DMS 273 (cell line): ENCODE measurements around the gene NPDC1.

Source experiments
- DNase-seq: peaks from one replicate; lab custom pipeline; 2025; ENCODE audit not compliant: unreplicated experiment; lab: John Stamatoyannopoulos, UW

The NPDC1 gene

GRCh38 chr9:137014776-137015539 is 31.0 kb downstream of the NPDC1 start:
- no peak for DNase-seq

GRCh38 chr9:137014166-137014565 is 31.8 kb downstream of the NPDC1 start:
- no peak for DNase-seq

- DNase-seq: no peak
These were observed 32.4 kb downstream of the NPDC1 start for GRCh38 chr9:137013571-137013940.

GRCh38 chr9:137012694-137013570 is 33.0 kb downstream of the NPDC1 start:
- no peak for DNase-seq

GRCh38 chr9:137011907-137012675 is 33.9 kb downstream of the NPDC1 start:
- no peak for DNase-seq

- no peak for DNase-seq
These were observed 34.8 kb downstream of the NPDC1 start for GRCh38 chr9:137011156-137011555.

GRCh38 chr9:137009938-137010732 is 35.8 kb downstream of the NPDC1 start:
- no peak for DNase-seq

GRCh38 chr9:137009217-137009616 is 36.8 kb downstream of the NPDC1 start:
- no peak for DNase-seq

GRCh38 chr9:137008312-137008711 is 37.7 kb downstream of the NPDC1 start:
- DNase-seq: no peak

GRCh38 chr9:137007816-137008270 is 38.1 kb downstream of the NPDC1 start:
- DNase-seq: no peak

GRCh38 chr9:137007108-137007815 is 38.7 kb downstream of the NPDC1 start:
- peak; percentile 85 for DNase-seq

- no peak for DNase-seq
These were observed 39.6 kb downstream of the NPDC1 start for GRCh38 chr9:137006116-137007003.

- DNase-seq: peak; percentile 32
These were observed 41.7 kb downstream of the NPDC1 start for GRCh38 chr9:137004285-137004684.

GRCh38 chr9:137002646-137003041 is 43.3 kb downstream of the NPDC1 start:
- no peak for DNase-seq

GRCh38 chr9:137001857-137002645 is 43.9 kb downstream of the NPDC1 start:
- DNase-seq: no peak

GRCh38 chr9:137000177-137000930 is 45.6 kb downstream of the NPDC1 start:
- no peak for DNase-seq

- no peak for DNase-seq
These were observed 48.1 kb downstream of the NPDC1 start for GRCh38 chr9:136997830-136998234.
